Ramos (cell line): Measurements from ENCODE around the gene EDA2R.

Experiments
- in situ Hi-C: fragments of 300-500 bp; cut with MboI; formaldehyde crosslinking; loops from one replicate; pipeline ENCODE4 v1.14.3; 2022; ENCODE audit warnings: low sequenced_read_pairs; ENCODE audit not compliant: unreplicated experiment

Gene EDA2R

DNA sequence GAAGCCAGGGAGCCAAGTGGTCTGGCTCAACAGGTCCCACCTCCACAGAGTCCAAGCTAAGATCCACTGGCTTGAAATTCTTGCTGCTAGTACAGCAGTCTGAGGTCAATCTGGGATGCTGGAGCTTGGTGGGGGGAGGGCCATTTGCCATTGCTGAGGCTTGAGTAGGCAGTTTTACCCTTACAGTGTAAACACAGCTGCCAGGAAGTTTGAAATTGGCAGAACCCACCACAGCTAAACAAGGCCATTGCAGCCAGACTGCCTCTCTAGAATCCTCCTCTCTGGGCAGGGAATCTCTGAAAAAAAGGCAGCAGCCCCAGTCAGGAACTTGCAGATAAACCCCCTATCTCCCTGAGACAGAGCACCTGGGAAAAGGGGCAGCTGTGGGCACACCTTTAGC, 84.9 kb downstream of the EDA2R start:
- in situ Hi-C loops, result no loop called here

DNA sequence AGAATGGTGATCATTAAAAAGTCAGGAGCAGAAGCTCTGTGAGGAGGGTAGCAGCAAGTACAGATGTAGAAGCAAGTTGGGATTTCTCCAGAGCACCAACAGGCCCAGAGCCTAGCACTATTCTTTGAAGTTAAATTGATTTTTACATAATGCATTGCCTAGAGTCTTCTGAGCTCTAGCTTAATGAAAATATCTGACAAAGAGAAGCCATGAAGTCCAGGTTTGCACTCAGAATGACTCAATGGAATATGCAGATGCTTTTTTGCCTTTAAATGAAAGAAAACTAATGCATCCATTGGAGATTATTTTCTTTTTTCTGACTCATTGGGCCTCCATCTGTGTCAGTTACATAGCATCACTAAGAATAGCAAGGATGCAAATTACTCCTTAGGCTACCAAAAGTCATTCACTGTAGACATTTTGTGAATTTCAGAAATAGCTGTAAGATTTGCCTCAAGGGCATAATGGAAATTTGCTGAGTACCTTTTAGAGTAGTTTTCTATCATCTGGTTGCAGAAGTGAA, 91.0 kb downstream of the EDA2R start:
- in situ Hi-C loops, result no loop called here
